SK-N-DZ (cell line): Measurements from ENCODE around the gene FFAR4.

ENCODE experiments used
- DNase-seq: peaks from one replicate; pipeline ENCODE4 v3.0.0-alpha.2; 2015; ENCODE audit warnings: low spot score

The FFAR4 gene

GRCh38 chr10:93572606-93573005, 6.1 kb downstream of the FFAR4 start:
- DNase-seq = no peak

GRCh38 chr10:93573051-93573909, 6.8 kb downstream of the FFAR4 start:
- DNase-seq = no peak

GRCh38 chr10:93573924-93574323, 7.5 kb downstream of the FFAR4 start:
- DNase-seq = no peak

GRCh38 chr10:93576888-93577287, 10.4 kb downstream of the FFAR4 start:
- DNase-seq = no peak

- DNase-seq = no peak
Measured at GRCh38 chr10:93577565-93577964, 11.1 kb downstream of the FFAR4 start.

GRCh38 chr10:93579089-93579488, 12.6 kb downstream of the FFAR4 start:
- DNase-seq = no peak

GRCh38 chr10:93579985-93580711, 13.7 kb downstream of the FFAR4 start:
- DNase-seq = no peak

- peak; percentile 45 for DNase-seq
Measured at GRCh38 chr10:93580828-93581227, 14.4 kb downstream of the FFAR4 start.

- no peak for DNase-seq
Measured at GRCh38 chr10:93584445-93584844, 18.0 kb downstream of the FFAR4 start.

- peak; percentile 71 for DNase-seq
Measured at GRCh38 chr10:93589648-93590562, 23.4 kb downstream of the FFAR4 start.

- DNase-seq = no peak
Measured at GRCh38 chr10:93590638-93591037, 24.2 kb downstream of the FFAR4 start.

GRCh38 chr10:93591065-93591808, 24.8 kb downstream of the FFAR4 start:
- no peak for DNase-seq

- DNase-seq = no peak
Measured at GRCh38 chr10:93593254-93593653, 26.8 kb downstream of the FFAR4 start.

GRCh38 chr10:93593749-93594148, 27.3 kb downstream of the FFAR4 start:
- DNase-seq = no peak

- DNase-seq = no peak
Measured at GRCh38 chr10:93594518-93594917, 28.1 kb downstream of the FFAR4 start.

GRCh38 chr10:93595378-93596161, 29.1 kb downstream of the FFAR4 start:
- no peak for DNase-seq

GRCh38 chr10:93596539-93596938, 30.1 kb downstream of the FFAR4 start:
- DNase-seq = no peak

GRCh38 chr10:93597075-93597599, 30.7 kb downstream of the FFAR4 start:
- no peak for DNase-seq

- no peak for DNase-seq
Measured at GRCh38 chr10:93598157-93598556, 31.7 kb downstream of the FFAR4 start.

- DNase-seq = no peak
Measured at GRCh38 chr10:93599335-93599734, 32.9 kb downstream of the FFAR4 start.
